HG03439 (cell line): ENCODE measurements around the gene IGLON5.

Experiments
- ATAC-seq: cut with Tn5 transposase; IDR thresholded peaks from one replicate; pipeline ENCODE4 v1.9.1; 2021; ENCODE audit warnings: mild to moderate bottlenecking, moderate library complexity; ENCODE audit not compliant: unreplicated experiment

Gene IGLON5

DNA sequence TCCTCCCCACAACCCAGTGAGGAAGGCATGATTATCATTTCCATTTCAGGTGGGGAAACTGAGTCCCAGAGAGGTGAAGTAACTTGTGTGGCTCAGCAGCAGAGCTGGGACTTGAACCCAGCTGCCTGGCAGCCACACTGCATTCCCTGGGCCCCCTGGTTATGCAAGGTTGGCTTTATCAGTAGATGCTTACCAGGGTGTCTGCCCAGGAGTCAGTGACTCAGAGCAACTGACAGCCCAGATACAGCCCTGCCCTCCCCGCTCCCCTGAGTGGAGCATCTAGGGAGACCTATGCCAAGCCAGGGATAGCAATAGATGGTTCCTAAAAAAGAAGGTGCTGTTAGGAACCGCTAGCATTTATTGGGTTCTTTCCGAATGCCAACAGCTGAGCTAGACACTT is 5.9 kb downstream of the IGLON5 start:
- no peak for ATAC-seq

DNA sequence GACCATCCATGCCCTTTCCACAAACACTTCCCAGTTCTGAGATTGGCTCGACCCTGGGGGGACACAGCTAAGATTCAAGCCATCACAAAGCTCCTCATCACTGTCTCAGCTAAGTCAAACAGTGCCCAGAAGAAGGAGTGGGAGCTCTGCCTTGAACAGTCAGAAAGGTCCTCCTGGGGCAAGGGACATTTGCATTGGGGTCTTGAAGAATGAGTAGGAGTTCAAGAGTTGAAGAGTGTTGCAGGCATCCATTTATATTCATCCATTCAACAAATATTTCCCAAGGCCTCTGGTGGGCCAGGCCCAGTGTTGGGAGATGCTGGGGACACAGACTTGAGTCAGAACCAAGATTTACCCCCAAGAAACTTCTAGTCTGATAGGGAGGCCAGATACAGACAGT is 6.5 kb downstream of the IGLON5 start:
- ATAC-seq: no peak

DNA sequence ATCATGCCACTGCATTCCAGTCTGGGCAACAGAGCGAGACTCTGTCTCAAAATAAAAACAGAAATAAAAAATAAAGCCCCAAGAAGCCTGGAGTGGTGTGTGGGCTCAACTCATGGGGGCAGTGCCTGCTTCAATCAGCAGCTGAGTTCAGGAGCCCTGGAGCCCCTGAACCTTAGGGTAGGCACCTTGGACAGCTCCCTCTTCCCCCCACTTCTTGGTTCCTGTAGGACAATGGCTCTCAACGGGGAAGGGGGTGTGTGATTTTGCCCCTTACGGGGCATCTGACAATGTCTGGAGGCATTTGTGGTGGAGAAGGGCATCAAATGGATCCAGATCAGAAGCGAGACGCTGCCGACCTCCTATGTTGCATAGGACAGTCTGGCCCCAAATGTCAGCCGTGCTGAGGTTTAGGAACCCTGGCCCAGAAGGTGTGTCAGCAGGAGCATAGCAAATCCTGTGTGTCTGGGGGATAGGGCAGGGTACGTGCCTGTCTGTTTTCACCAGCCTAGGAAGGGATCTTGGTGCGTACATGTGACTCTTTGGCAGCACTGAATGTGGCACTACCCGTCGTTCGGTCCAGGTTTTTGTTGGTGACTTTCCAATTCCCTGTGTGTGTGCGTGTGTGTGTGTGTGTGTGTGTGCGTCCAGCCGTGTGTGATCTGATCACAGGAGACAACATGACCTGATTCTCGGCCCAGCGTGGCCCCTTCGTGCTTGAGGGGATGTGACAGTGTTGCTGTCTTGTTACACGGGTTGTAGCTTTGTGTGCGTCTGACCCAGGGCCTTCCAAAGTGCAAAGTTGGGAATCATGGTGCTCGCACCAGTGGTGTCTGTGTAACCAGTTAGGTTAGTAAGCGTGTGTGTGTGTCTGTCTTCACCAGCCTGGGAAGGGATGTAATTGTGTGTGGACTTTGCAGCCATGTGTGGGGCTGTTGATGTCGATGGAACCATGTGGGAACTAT is 7.5 kb downstream of the IGLON5 start:
- ATAC-seq: no peak

DNA sequence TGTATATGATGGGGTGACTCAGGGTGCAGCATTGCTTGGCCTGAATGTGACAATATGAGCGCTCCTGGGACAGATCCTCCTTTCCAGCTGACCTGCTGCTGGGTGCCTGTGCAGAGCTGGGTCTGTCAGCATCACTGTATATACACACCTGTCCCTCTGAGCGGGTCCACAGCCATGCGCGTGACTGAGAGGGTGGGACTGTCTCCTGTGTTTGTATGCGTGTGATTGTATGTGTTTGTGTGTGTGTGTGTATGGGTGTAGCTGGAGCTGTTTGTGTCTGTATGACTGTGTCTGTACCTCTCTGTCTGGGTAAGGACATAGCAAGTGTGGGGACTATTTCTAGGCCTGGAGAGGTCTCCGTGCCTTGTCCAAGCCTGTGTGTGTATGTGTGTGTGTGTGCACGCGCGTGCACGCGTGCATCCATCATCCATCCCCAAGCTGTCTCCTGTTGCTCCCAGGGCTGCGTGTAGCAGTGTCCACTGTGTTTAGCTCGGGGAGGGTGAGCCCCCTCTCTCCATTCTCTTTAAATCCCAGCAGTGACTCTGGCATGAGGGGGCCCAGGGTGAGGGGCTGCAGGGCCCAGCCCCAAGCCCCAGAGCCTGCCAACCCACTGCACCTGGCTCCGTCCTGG is 8.3 kb downstream of the IGLON5 start:
- ATAC-seq: no peak

DNA sequence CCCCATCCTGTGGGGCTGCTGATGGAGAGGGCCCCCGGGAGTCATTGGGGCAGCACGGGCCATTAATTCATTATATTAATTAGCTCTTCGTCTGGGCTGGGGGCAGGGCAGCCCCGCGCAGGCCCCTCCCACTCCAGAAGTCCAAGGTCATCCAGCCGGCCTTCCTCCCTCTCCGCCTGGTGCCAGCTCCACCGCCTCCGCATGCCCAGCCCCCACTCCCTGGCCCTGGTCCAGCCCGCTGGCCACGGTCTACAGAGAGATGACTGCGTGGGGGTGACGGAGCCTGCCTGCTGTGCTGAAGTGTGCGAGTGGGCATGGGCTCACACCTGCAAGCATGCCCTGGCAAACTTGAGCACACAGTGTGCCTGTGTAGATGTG is 8.8 kb downstream of the IGLON5 start:
- no peak for ATAC-seq

DNA sequence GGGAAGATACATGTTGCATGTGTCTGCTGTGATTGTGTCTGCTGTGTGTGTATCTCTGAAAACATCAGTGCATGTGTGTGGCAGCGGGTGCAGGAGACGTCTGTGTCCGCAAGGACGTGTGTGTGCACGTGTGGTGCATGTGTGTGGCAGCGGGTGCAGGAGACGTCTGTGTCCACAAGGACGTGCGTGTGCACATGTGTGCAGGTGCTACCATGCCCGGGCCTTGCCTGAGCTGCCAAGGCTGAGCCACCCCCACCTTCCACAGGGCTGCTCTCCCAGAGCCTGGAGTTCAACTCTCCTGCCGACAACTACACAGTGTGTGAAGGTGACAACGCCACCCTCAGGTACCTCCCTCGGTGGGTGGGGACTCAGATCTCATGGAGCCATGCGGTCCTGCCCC is 10.4 kb downstream of the IGLON5 start:
- ATAC-seq: no peak

DNA sequence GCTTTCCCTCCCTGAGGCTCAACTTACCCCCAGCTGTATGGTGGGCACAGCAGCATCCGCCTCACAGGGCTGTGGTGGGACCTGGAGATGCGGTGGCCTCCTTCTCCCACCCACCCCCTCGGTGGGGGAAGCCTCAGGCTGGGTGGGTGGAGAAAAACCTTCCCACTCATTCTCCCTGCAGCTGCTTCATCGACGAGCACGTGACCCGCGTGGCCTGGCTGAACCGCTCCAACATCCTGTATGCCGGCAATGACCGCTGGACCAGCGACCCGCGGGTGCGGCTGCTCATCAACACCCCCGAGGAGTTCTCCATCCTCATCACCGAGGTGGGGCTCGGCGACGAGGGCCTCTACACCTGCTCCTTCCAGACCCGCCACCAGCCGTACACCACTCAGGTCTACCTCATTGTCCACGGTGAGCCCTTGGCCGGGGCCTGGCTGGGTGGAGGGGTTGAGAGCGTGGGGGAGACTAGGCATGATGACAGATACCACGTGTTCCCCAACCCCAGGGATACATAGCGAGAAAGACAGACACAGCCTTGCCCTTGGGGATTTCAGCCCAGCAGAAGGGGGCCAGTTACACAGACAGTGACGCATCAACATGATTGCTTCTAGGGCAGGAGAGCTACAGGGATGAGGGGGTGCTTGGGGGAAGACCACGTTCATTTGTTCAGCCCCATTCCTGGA is 12.2 kb downstream of the IGLON5 start:
- ATAC-seq: no peak

DNA sequence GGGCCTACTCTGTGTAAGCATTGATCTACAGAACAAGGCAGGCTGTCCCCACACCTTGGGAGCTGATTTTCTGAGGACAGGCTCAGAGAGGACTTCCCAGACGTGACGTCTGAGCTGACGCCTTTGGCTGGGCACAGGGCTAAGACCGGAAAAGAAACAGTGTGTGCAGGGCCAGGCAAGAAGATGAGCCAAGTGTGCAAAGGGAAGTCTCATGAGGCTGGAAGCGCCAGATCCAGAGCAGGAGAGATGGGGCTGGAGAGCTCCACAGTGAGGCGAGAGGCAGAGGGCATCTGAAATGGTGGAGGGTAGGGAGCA is 12.7 kb downstream of the IGLON5 start:
- no peak for ATAC-seq

DNA sequence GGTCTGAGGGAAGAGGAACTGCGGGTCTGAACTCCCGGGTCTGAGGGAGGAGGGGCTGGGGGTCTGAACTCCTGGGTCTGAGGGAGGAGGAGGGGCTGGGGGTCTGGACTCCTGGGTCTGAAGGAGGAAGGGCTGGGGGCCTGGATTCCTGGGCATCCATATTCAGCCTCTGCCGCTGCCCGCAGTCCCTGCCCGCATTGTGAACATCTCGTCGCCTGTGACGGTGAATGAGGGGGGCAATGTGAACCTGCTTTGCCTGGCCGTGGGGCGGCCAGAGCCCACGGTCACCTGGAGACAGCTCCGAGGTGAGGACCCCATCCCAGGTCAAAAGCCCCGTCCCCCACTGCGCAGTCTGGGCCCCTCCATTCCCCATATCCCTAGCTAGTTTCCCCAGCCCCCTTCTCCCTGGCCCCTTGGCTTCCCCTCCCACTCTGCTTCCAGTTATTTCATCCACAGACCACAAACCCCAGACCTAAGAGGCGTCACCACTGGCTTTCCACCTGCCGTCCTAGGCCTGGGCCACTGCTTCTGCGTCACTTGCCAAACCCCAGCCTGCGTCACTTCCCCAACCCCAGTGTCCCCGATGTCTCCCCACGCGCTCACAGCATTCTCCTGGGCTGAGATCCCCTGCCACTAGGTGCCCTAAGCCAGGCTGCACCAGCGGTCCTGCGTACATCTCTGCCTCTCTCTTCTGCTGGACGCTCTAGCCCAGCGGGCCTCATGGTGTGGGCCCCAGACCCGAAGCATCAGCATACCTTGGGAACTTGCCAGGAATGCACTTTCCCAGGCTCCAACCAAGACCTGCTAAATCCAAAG is 13.9 kb downstream of the IGLON5 start:
- no peak for ATAC-seq

DNA sequence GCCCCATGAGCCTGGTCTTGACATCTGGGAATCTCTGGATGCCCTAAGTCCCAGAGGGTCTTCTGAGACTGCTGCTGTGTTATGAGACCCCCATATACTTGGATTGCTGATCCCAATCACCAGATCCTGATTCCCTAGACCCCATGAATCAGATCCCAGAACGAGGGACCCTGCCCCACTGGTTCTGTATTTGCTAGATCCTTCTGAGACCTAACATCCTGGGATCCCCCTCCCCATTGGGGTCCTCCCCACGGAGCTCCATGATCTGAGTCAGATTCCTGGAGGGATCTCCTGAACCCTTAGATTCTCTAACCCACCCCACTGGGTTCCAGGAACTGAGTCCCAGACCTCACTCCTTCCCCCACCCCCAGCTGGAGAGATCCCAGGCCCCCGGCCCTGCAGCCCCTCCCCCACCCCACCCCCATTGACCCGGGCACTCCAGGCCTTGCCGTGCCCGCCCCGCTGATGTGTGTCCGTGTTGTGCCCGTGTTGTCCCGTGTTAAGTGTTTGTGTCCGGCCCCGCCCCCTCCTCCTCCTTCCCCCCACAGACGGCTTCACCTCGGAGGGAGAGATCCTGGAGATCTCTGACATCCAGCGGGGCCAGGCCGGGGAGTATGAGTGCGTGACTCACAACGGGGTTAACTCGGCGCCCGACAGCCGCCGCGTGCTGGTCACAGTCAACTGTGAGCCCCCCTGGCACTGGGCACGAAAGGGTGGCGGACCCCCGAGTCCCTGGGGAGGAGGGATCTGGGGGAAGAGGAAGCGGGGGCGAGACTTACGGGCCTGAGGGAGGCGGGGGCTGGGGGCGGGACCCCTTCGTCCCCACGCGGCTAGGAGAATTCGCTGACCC is 15.0 kb downstream of the IGLON5 start:
- ATAC-seq: no peak

DNA sequence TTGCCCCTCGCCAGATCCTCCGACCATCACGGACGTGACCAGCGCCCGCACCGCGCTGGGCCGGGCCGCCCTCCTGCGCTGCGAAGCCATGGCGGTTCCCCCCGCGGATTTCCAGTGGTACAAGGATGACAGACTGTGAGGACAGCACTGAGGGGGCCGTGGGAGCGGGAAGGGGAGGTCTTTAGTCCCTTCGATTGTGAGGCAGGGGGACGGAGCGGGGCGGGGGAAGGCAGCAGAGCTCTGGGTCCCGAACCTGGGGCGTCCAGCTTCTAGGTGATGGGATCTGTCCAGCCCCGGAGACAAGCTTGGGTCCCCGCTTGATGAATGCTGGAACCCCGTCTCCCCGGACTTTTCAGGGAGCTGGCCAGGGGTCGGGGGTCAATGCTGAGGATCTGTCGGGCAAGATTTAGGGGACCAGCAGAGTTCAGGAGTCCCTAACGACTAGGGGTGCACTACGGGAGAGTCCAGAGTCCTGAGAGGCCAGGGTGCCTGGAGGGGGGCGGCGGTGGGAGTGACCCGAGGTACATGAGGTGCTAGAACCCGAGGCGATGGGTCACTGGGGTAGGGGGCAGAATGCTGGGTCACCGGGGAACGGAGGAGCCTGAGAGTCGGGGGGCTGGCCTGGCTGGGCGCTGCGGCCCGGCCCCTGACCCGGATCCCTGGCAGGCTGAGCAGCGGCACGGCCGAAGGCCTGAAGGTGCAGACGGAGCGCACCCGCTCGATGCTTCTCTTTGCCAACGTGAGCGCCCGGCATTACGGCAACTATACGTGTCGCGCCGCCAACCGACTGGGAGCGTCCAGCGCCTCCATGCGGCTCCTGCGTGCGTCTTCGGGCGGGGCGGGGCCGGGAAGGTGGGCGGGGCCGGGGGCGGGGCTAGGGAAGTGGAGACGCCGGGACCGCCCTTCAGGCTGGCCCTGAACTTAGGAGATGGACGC is 15.9 kb downstream of the IGLON5 start:
- no peak for ATAC-seq

DNA sequence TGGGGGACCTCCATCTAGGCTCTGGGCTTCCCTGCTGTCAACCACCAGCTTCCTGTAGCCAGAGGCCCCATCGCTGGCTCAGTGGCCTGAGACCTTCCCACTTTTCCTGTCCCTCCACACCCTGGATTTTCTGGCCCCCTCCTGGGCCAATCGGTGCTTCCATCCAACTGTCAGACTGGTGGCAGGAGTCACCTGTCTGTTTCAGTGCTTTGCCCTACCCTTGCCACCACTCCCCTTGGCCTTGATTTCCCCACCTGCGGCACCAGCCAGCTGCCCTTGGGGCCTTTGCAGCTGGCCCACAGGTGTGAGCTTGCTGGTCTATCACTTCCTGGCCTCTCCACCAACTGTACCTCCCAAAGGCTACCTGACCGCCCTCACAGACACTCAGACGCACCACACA is 18.0 kb downstream of the IGLON5 start:
- ATAC-seq: no peak

DNA sequence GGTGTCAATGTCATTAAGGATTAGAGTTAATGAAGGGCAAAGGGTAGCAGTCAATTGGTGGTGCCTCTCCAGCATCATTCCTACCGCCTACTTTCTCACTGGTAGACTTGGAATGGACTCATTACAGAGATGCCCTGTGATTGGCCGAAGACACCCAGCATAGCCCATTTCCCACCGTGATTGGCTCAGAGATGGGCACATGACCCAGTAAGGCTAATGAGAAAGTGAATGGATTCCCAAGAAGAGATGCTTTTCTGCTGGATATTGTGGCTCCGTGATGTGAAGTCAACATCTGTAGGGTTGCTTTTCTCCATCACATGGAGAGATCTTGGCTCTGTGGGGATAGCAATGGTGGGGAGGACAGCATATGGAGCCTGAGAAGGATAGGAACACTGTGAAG is 18.9 kb downstream of the IGLON5 start:
- no peak for ATAC-seq

DNA sequence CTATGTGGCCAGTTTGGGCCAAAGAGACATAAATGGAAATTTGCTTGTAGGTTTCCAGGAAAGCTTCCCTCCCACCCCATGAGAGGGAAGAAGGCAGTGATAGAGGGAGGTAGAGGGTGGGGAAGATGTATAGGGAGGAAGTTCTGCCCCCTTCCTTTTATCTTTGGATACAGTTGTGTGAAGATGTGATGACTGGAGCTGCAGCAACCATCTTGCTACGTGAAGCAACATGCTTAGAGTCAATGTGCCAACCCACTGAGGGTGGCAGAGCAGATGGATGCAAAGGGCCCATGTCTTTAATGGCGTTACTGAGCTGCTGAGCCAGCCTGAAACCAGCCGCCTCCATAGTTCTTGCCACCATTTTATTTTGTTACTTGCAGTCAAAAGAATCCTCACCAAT is 19.7 kb downstream of the IGLON5 start:
- no peak for ATAC-seq

DNA sequence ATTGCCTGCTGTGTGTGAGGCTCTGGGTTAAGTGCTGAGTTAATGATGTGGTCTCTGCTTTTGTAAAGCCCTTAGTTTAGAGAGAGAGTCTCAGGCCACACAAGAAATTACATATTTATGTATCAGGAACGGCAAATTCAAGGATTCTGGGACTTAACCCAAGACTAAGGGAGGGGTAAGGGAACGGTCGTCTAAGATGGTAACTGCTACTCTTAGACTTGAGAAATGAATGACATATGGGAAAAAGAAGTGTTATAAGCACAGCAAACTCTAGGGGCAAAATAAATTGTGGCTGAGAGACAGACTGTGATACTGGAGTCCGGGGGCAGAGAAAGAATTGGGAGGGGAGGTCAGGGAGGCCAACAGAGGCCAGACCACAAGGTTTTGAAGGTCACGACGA is 20.3 kb downstream of the IGLON5 start:
- ATAC-seq: no peak

DNA sequence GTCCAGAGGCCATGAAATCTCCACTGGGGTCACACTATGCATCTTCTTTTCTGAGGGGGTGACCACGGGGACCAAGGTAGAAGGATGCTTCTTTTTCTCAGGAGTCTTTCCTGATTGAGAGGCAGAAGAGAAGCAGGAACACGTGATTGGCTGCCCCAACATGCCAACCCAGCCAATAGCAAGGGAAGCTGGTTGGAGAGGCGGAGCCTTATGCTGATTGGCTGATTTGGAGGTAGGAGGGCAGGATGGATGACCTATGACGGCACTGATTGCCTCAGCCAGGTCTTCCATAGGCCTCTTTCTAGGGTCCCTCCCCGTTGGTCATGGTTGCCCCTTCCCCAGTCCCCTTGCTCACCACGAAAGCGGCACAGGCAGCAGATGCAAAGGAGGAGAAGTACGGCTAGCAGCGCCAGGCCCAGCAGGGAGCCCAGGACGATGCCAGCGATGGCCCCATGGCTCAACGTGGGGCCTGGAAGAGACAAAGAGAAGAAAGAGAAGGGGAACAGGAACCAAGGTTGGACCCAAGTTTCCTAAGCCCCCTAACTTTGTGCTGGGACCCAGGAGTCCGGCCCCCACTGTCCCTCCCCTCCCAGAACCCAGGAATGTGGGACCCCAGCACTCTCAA is 22.5 kb downstream of the IGLON5 start:
- no peak for ATAC-seq

DNA sequence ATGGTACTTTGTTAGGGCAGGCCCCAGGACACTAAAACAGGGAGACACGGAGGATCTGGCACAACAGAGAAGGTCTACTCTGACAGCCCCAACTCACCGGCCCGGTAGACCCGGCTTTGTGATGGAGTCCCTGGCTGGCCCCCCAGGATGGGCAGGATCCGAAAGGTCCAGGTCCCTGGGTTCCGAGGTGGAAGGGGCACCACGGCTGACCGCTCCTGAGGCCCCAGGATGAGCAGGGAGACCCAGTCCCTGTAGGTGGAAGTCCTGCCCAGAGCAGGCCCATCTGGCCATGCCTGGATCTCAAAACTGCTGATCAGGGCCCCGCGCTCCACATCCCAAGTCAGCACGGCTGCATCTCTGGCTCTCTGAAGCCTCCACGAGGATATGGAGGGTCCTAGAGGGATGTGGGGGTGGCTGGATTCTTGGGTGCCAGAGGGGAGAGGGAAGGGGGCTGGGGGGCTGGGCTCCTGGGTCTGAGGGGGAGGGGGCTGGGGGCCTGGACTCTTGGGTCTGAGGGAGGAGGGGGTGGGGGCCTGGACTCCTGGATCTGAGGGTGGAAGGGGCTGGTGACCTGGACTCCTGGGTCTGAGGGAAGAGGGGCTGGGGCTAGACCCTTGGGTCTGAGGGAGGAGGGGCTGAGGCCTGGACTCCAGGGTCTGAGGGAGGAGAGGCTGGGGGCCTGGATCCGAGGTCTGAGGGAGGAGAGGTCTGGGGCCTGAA is 25.9 kb downstream of the IGLON5 start:
- no peak for ATAC-seq
